GM21529 (cell line): ENCODE results near the gene AXIN1.
A peak's percentile ranks its signal among the peaks of the same experiment; 100 is the strongest.
"Not testable (repeated sequence)": the region's sequence is repeated elsewhere in the genome, so short reads cannot be mapped to it uniquely, and the experiment has no call there.

Experiments used
- ATAC-seq: cut with Tn5 transposase; IDR thresholded peaks from one replicate; pipeline ENCODE4 v1.9.1; 2021; ENCODE audit not compliant: unreplicated experiment

Gene AXIN1

GRCh38 chr16:369866-370436, 17.4 kb upstream of the AXIN1 start:
- no peak for ATAC-seq

- ATAC-seq, result no peak
These were observed 16.8 kb upstream of the AXIN1 start for GRCh38 chr16:369275-369865.

GRCh38 chr16:368388-369158, 16.1 kb upstream of the AXIN1 start:
- no peak for ATAC-seq

GRCh38 chr16:367333-367903, 14.9 kb upstream of the AXIN1 start:
- no peak for ATAC-seq

- ATAC-seq, result no peak
These were observed 14.0 kb upstream of the AXIN1 start for GRCh38 chr16:366476-366875.

GRCh38 chr16:364595-365491, 12.3 kb upstream of the AXIN1 start:
- no peak for ATAC-seq

GRCh38 chr16:363766-364490, 11.4 kb upstream of the AXIN1 start:
- no peak for ATAC-seq

- no peak for ATAC-seq
These were observed 10.7 kb upstream of the AXIN1 start for GRCh38 chr16:363110-363765.

GRCh38 chr16:362702-362999, 10.1 kb upstream of the AXIN1 start:
- ATAC-seq, result not testable (repeated sequence)

GRCh38 chr16:361872-362701, 9.6 kb upstream of the AXIN1 start:
- peak; percentile 67 for ATAC-seq

GRCh38 chr16:361341-361871, 8.9 kb upstream of the AXIN1 start:
- no peak for ATAC-seq

- no peak for ATAC-seq
These were observed 8.3 kb upstream of the AXIN1 start for GRCh38 chr16:360698-361336.

- no peak for ATAC-seq
These were observed 7.6 kb upstream of the AXIN1 start for GRCh38 chr16:359871-360697.

GRCh38 chr16:359067-359763, 6.7 kb upstream of the AXIN1 start:
- ATAC-seq, result no peak

GRCh38 chr16:356741-357140, 4.2 kb upstream of the AXIN1 start:
- no peak for ATAC-seq

- no peak for ATAC-seq
These were observed 2.5 kb upstream of the AXIN1 start for GRCh38 chr16:354971-355461.
